Left hindlimb (tissue), 1 donor: ENCODE data around the gene CRB1.
"Not testable (repeated sequence)": the region's sequence is repeated elsewhere in the genome, so short reads cannot be mapped to it uniquely, and the experiment has no call there.

ENCODE experiments used
- DNase-seq: peaks from one replicate; pipeline ENCODE4 v3.0.0-alpha.2; 2018

The CRB1 gene

DNA sequence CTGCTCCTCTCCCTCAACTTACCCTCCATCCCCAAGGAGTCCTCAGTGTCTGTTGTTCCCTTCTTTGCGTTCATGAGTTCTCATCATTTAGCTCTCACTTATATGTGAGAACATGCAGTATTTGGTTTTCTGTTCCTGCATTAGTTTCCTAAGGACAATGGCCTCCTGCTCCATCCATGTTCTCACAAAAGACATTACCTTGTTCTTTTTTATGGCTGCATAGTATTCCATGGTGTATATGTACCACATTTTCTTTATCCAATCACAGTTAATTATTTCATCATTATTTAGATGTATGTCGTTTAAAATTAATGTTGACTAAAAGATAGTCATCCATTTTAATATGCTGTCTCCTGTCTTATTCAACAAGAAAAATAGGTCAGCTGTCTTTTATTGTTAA is 134.1 kb downstream of the CRB1 start:
- no peak for DNase-seq

DNA sequence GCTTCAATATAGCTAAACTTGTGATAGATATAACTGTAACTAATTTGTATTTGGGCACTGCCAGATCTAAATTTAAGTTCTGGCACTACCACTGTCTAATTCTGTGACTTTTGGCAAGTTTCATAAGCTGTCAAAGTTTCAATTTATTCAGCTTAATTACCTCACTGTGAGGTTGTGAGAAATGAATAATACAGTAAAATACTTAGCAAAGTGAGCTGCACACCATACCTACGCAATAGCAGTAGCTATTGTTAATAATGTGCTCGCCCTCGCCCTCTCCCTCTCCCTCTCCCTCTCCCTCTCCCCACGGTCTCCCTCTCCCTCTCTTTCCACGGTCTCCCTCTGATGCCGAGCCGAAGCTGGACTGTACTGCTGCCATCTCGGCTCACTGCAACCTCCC is 136.7 kb downstream of the CRB1 start:
- not testable (repeated sequence) for DNase-seq

DNA sequence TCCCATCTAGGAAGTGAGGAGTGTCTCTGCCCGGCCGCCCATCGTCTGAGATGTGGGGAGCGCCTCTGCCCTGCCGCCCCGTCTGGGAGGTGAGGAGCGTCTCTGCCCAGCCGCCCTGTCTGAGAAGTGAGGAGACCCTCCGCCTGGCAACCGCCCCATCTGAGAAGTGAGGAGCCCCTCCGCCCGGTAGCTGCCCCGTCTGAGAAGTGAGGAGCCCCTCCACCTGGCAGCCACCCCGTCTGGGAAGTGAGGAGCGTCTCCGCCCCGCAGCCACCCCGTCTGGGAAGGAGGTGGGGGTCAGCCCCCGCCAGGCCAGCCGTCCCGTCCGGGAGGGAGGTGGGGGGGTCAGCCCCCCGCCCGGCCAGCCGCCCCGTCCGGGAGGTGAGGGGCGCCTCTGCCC is 137.6 kb downstream of the CRB1 start:
- DNase-seq = not testable (repeated sequence)

DNA sequence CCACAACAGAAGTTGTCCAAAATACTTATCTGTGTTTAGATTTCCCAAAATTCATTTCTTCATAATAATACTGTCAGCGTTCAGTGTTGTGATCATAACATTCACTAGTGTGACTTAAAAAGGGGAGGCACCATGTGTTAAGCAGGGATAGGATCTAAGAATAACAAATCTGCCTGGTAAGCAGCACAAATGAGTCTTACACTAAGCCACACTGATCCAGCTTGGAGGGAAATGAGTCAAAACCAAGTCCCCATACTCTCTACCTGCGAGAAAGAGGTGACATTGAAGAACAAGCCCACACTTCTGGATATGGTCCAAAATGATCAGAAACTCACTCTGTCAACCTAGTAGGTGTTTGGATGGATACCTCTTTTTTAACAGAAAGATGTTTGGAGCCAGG is 145.5 kb downstream of the CRB1 start:
- no peak for DNase-seq

DNA sequence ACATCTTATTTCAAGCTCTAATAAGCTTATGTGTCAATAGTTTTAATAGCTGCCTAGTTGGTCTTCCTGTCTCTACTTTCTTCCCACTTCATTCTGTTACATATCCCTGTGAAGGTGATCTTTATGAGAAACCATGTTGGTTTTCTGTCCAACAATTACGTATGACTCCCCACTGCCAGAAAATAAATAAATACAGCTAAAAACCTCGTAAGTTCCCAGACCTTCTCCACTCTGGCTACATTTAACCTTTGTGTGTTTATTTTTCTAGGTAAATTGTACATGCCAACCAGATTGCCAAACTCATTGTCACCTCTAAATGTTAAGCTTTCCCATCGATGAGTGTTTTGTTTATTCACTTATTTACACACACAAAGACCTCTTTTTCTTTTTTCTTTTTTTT is 147.2 kb downstream of the CRB1 start:
- no peak for DNase-seq

DNA sequence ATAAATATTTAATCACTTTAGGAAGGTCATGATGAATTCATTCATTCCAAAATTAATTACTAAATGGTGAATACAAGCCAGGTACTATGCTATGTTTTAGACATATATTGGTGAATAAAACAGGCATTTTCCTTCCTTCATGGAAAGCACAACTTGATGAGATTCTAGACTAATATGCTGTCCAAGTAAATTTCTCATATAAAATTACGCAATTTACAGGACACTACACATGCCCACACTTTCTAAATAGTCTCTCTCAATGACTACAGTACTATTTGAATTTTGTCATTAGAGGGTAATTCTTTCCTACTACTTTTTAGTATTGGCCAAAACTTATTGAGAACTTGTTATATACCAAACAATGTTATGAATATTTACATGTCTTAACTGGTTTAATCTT is 150.6 kb downstream of the CRB1 start:
- DNase-seq = no peak

DNA sequence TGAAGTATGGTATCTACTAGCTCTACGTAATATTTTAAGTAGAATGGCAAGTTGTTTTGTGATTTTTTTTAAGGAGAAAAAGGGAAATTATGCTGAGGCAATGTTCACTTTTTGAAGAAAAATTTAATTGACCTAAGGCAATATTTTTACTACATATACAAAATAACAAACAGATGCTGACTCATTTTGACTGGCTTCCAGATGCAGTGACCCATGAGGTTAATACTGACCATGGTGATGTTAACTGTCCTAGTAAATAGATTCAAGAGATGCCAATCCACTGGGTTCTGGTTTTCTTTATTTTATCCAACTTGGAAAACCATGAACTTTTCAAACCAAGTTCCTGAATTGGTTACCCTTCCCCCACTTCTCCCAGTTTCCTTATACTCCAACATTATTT is 154.9 kb downstream of the CRB1 start:
- DNase-seq = no peak

DNA sequence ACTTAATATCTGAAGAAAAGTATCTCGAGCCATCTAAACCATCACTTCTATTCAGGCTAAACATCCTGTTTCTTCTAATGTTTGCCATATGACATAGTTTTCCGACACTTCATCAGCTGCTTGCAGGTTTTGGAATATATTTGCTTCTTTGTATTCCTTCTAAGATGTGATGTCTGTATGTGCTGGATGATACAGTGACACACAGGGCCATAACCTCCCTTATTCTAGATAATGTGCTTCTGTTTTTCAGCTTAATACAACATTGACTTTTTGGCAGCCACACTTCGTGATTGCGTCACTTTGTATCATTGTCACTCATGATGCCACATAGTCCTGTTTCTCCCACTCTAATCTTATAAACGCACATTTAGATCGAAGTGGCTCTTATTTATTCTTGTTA is 156.3 kb downstream of the CRB1 start:
- no peak for DNase-seq

DNA sequence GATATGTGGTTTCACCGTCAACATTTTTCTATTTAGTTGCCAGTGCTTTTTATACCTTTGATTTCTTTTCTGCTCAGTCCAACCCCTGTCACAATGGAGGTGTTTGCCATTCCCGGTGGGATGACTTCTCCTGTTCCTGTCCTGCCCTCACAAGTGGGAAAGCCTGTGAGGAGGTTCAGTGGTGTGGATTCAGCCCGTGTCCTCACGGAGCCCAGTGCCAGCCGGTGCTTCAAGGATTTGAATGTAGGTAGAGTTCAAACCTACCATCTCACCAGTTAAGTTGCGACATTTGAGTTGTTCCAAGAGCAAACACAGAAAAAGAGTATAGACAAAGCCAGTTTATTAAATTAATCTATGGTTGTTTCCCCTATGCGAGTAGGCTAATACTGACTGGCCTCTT is 161.3 kb downstream of the CRB1 start:
- no peak for DNase-seq

DNA sequence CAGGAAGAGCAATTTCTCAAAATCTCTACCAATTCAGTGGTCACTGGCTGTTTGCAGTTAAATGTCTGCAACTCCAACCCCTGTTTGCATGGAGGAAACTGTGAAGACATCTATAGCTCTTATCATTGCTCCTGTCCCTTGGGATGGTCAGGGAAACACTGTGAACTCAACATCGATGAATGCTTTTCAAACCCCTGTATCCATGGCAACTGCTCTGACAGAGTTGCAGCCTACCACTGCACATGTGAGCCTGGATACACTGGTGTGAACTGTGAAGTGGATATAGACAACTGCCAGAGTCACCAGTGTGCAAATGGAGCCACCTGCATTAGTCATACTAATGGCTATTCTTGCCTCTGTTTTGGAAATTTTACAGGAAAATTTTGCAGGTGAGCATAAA is 167.2 kb downstream of the CRB1 start:
- DNase-seq = no peak

DNA sequence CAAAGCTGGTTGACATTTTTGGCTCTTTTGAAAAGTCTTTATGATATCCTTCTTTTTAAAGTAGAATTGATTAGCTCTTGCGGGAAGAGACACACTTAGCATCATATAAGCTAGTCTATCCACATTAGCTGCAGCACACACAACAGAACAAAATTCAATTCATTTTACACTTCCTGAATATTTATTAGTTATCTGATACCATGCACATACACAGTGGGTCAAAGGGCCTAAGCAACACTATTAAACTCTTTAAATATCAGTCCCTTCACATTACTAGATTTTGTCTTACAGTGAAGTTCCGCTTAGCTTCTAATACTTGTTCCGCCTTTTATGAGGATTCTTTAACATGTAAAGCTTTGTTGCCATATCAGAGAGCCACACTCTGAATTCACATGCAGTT is 169.5 kb downstream of the CRB1 start:
- no peak for DNase-seq

DNA sequence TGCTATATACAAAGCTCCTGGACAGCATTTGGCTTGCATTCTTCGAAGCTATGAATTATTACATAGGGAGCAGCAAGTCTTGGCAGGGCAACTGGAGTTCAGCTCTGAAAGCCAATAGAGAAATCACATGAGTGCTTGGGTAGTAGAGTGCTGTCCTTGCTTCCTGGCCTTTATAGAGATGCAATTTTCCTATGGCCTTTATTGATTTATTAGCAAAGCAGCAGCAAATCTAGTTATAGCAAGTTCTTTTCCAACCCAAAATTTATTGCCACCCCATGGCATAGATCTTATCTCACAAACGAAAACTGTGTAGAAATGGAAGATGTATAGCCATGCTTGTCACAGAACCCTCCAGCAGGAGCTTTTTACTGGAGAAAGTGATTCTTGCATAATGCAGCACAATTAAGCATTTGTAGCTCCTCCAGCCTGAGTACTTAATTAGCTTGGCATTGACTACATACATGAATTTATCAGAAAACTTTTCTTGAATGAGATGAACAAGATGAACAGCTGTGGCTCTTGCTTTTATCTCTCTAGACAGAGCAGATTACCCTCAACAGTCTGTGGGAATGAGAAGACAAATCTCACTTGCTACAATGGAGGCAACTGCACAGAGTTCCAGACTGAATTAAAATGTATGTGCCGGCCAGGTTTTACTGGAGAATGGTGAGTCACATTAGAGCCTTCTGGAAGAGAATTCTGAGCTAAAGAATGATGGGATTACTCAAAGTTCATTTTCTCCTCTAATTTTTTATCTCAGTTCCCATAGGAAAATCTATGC is 170.1 kb downstream of the CRB1 start:
- no peak for DNase-seq

DNA sequence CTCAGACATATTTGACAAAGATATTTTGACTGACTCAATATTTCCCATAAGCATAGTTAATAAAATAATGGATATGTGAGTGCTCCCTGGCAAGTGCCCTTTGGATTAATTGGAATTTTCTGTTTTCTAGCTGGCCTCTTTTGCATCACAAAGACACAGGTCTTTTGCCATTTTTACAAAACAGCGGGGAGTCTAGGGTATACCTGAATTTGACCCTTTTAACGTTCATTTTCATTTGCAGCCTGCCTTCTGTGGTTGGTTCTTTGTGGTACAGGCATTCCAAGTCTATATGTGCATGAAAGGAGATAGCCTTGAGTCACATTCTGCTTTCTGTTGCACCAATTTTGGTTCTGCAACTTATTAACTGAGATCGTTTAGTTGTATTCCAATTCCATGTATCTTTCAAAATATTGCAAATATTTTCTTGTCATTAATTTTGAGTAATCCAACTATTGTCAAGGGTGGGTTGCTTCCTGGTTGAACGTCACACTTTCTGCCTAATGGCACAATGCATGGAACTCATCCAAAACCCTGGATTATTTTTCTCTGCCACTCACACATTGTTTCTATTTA is 171.7 kb downstream of the CRB1 start:
- DNase-seq = no peak

DNA sequence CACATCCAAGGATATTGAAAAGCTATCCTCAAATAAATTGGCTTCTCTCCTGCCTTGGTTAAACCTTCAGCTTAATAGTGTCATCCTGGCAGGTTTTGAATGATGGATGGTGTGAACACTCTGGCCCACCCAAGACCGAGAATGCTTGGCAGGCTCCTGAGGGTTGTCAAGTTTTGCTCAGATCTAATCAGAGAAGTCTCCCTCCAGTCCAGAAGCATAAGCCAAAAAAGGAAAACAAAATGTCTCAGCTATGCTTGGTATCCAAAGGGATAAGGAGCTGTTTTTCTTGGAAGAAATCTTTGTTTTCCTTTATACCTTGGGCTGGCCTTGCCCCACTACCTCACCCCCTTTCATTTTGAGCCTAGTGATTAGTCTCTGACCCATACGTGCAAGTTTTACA is 172.7 kb downstream of the CRB1 start:
- no peak for DNase-seq

DNA sequence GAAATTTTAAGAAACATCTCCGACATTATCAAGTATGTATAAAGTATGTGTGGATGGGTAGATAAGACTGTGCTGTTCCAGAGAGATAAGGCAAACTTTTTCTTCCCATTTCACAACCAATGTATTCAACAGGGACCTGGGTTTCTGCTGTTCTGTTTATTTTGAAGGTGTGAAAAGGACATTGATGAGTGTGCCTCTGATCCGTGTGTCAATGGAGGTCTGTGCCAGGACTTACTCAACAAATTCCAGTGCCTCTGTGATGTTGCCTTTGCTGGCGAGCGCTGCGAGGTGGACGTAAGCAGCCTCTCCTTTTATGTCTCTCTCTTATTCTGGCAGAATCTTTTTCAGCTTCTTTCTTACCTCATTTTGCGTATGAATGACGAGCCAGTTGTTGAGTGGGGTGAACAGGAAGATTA is 174.0 kb downstream of the CRB1 start:
- peak; percentile 42 for DNase-seq

DNA sequence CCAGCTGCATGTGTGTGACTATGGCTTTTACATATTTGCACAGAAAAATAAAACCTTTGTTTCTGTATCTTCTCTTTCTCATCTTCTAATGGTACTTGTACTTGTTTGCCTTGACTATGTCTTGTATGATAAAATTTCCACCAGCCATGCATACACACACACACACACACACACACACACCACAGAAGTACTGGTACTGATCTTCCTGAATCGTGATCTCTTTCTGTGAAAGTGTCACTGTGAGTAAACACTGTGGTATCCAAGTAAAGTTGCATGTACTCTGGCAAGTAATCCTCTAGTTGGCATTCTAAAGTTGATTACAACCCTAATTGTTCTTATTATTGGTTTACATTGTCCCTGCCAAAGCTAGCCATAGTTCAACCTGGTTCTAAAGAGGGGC is 176.7 kb downstream of the CRB1 start:
- no peak for DNase-seq

DNA sequence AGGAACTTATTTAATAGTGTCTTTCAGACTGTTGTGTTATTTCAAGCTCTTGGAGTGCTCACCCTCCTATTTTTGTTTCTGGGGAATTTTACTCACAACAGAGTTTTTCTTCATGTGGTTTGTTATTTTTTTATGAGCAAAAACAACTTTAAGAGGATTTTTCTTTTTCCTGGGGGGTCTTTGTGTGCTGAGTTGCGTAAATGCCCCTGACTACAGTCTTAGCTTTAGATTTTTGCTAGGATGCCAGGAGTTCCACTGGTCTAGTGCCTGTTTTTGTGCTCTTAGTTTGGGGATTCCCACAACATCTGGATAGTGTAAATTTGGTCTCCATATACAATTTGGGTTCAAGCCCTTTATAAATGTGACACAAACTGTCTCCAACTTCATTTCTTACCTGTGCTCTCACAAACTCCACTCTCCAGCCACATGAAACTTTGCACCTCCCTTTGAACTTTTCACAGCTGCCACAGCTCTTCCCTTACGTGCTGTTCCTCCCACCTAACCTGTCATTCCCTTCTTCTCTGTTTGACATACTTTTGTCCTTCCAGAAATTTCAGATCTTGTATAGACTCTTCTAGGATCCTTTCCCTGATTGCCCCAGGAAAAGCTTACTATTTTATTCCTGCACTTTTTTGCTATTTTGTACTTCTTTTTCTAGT is 180.2 kb downstream of the CRB1 start:
- DNase-seq = no peak

DNA sequence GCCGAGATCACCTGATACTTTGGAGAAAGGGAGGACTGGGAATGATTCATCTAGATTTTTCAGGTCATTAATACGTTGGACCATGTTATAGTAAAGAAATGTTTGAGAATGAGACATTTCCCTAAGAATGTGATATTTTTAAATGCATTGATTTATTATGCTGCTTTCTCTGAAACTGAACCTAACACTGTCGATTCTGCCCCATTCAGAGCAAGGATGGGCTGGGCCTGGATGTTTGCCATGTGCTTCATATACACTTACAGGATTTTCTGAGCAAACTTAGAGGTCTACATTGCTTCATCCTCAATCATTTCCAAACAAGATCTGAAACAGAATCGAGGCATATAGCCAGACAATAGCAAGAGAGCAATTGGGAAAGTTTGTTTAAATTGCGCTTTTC is 183.3 kb downstream of the CRB1 start:
- no peak for DNase-seq

DNA sequence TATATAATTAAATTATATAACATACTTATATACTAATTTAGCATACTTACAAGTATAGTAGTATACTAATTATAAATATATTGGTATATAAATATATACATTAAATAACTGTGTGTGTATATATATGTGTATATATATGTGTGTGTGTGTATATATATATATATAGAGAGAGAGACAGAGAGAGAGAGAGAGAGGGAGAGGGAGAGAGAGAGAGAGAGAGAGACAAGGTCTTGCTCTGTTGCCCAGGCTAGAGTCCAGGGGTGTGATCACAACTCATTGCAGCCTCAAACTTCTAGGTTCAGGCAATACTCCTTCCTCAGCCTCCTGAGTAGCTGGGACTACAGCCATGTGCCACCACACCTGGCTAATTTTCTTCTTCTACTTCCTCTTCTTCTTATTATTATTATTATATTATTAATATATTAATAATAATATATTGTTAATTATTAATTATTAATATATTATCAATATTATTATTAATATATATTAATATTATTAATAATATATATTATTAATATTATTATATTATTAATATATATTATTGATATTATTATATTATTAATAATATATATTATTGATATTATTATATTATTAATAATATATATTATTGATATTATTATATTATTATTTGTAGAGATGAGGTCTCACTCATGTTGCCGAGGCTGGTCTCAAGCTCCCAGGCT is 185.5 kb downstream of the CRB1 start:
- no peak for DNase-seq

DNA sequence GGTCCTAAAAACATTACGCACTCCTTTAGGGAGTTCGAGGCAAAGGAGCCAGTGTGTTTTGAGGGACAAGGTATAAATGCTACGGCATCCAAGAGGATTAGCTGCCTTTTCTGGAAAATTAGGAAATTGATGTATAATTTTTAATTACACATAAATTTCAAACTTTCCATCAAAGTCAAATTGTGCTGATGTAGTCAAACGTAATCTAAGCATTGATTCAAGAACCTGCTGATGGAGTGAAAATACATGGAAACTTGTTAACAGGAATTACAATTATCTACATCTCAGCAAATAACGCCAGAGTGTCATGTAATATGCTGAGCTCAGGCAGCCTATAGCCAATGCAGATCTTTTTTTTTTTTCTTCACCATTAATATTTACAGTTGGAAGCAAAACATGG is 194.5 kb downstream of the CRB1 start:
- no peak for DNase-seq

DNA sequence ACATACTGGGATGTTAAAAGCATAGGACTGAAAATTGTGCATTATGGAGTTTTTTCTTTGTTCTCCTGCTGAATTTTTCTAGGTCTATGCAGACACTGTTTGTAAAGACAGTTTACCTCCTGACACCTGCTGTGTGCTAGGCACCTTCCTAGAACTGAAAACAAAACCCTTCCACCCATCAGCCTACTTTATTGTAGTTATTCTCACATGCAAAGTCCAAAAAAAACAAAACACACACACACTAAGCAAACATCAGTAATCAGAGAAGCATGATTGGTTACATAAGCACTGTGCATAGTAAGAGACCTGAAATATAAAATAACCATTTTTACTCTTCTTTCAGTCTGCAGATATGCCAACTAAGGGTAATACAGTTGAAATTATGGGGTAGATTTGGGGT is 195.1 kb downstream of the CRB1 start:
- no peak for DNase-seq

DNA sequence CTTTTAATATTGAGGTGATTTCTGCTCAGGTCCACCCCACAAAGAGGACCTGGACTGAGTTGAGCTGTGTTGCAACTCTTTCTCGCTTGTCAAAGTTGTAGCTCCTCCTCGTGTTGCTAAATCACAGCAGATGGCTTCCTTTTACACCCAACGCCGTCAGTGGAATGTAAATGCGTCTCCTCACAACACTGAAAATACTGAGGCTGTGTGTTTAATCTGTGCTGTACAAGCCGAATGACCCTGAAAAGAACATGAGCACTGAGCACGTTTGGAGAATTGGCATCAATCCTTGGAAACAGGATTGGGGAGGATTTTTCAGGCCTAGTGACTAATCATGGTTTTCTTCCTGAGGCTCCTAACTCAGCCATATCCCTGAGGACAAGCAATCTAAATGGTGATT is 196.0 kb downstream of the CRB1 start:
- DNase-seq = peak; percentile 34

DNA sequence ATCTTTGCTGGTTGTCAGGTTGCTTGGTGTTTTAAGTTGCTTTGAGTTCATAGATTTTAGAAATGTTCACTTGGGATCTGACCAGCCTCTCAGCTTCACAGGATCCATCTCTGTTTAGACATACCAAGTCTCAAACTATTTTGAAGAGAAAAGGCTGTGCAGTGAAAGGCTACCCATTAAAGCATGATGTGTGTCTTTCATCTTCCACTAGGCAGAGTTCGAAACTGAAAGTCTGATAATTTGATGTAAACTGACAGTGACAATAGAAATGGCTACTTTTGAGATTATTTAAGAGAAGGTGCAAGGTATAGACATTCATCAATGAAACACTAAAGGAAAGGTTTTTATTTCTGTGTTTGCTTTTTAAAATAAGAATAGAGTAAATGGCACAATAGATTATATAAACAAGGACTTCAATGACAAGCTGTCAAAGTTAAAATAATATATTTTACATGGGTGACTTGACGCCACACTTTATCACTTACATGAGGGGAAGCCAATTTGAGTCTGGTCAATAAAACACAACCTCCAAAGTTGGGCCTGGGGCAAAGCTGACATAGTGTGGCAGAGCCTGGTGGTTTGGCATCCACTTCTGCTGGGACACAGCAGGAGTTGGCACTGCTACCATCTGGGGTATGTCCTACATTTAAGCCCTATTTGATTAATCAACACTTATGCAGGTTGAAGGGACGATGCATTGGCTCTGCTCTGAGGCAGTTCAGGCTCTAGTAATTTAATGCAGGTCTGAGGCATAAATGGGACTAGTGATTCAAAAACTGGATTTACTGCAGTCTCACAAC is 197.7 kb downstream of the CRB1 start:
- no peak for DNase-seq
